IPS-18a (cell line): ENCODE measurements around the gene TMEM130.

Source experiments
- H3K27ac ChIP-seq: one replicate; pipeline ENCODE4 v1.5.1; 2013; ENCODE audit warnings: low read length
- H3K27me3 ChIP-seq: one replicate; pipeline ENCODE4 v1.6.1; 2013; ENCODE audit warnings: mild to moderate bottlenecking, low read length; ENCODE audit not compliant: control insufficient read depth, insufficient read depth
- H3K36me3 ChIP-seq: one replicate; pipeline ENCODE4 v1.6.1; 2013; ENCODE audit warnings: low read depth, low read length; ENCODE audit not compliant: control insufficient read depth
- H3K4me1 ChIP-seq: one replicate; pipeline ENCODE4 v1.6.1; 2013; ENCODE audit warnings: low read depth, low read length; ENCODE audit not compliant: control insufficient read depth
- H3K4me3 ChIP-seq: one replicate; pipeline ENCODE4 v1.5.1; 2013; ENCODE audit warnings: low read length
- H3K9ac ChIP-seq: one replicate; pipeline ENCODE4 v1.6.1; 2013; ENCODE audit warnings: mild to moderate bottlenecking, low read length, moderate library complexity
- H3K9me3 ChIP-seq: one replicate; pipeline ENCODE4 v1.6.1; 2013; ENCODE audit warnings: low read depth, low read length; ENCODE audit not compliant: control insufficient read depth

TMEM130 gene, protein sequence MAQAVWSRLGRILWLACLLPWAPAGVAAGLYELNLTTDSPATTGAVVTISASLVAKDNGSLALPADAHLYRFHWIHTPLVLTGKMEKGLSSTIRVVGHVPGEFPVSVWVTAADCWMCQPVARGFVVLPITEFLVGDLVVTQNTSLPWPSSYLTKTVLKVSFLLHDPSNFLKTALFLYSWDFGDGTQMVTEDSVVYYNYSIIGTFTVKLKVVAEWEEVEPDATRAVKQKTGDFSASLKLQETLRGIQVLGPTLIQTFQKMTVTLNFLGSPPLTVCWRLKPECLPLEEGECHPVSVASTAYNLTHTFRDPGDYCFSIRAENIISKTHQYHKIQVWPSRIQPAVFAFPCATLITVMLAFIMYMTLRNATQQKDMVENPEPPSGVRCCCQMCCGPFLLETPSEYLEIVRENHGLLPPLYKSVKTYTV

GRCh38 chr7:98869597-98870120 lies at the start of gene TMEM130:
Gene TMEM130 (minus strand): TSS chr7:98870014. CDS start chr7:98869861, 153 bp downstream.
- Histone ChIP-seq H3K4me1 (peaks cover 7% of the 10 kb centered on the region), H3K4me3 (peak within 1 kb of the TSS; percentile 60), H3K36me3 (no peaks in the 10 kb centered on the region), H3K9ac (no peak within 1 kb of the TSS), H3K9me3 (no peaks in the 10 kb centered on the region), H3K27ac (no peak within 1 kb of the TSS), H3K27me3 (peaks cover 37% of the 10 kb centered on the region)

DNA sequence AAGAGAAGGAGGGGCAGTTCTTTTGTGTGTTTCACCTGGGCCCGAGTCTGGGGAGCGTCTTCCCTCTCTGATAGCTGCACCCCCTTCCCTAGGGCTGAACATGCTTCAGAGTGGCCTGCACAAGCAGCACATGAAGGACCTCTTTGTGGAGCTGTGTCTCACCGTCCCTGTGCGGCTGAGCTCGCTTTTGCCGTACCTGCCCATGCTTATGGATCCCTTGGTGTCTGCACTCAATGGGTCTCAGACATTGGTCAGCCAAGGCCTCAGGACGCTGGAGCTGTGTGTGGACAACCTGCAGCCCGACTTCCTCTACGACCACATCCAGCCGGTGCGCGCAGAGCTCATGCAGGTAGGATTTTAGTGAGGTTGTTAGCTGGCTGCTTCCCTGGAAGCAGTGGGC lies 47.5 kb upstream of the TMEM130 start:
- Histone ChIP-seq H3K9ac (no peak overlapping the region), H3K4me3 (no peak overlapping the region), H3K9me3 (no peaks in the 10 kb centered on the region), H3K27me3 (no peaks in the 10 kb centered on the region), H3K27ac (no peak overlapping the region), H3K36me3 (peaks cover 81% of the 10 kb centered on the region), H3K4me1 (no peaks in the 10 kb centered on the region)

- Histone ChIP-seq H3K36me3 (peaks cover 86% of the 10 kb centered on the region), H3K27ac (no peak overlapping the region), H3K4me3 (no peak overlapping the region), H3K9ac (no peak overlapping the region), H3K4me1 (no peaks in the 10 kb centered on the region), H3K9me3 (no peaks in the 10 kb centered on the region), H3K27me3 (no peaks in the 10 kb centered on the region)
These were observed 43.8 kb upstream of the TMEM130 start for GRCh38 chr7:98913612-98914011.

DNA sequence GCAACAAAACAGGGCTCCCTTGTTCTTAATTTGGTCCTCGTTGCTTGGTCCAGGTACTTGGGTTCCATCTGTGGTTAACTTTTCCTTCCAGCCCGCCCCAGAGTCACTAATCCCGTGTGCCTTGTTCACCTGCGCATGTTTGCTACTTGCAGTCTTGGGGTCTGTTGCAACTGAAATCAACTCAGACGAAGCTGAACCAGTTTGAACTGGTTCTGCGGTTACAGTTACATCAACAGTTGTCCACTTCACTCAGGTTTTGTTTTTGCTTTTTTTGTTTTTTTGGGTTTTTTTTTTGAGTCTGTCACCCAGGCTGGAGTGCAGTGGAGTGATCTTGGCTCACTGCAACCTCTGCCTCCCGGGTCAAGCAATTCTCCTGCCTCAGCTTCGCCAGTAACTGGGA lies 43.2 kb upstream of the TMEM130 start:
- no peaks in the 10 kb centered on the region for H3K27me3 ChIP-seq
- no peak overlapping the region for H3K9ac ChIP-seq
- H3K4me1 ChIP-seq, result no peaks in the 10 kb centered on the region
- no peaks in the 10 kb centered on the region for H3K9me3 ChIP-seq
- no peak overlapping the region for H3K27ac ChIP-seq
- peaks cover 87% of the 10 kb centered on the region for H3K36me3 ChIP-seq
- no peak overlapping the region for H3K4me3 ChIP-seq

- H3K9me3 ChIP-seq, result no peaks in the 10 kb centered on the region
- H3K36me3 ChIP-seq, result peaks cover 79% of the 10 kb centered on the region
- H3K27ac ChIP-seq, result no peak overlapping the region
- no peak overlapping the region for H3K9ac ChIP-seq
- no peak overlapping the region for H3K4me3 ChIP-seq
- no peaks in the 10 kb centered on the region for H3K4me1 ChIP-seq
- no peaks in the 10 kb centered on the region for H3K27me3 ChIP-seq
These were observed 42.1 kb upstream of the TMEM130 start for GRCh38 chr7:98911916-98912315.

DNA sequence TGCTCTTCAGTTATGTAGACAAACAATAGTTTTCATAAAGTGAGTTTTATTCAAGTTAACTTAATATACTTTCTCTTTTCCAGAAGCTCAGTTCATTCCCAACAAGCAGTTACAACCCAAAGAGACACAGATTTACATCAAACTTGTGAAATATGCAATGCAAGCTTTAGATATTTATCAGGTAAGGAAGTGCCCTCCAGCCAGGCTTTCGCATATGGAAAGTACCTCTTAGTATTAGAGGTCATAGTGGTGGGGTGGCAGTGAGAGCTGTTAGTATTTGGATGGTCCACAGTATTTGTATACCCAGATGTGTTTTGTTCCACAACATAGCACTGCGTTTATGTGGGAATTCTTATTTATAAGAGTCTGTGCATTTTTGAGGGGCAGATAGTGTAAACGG lies 40.6 kb upstream of the TMEM130 start:
- H3K27me3 ChIP-seq, result no peaks in the 10 kb centered on the region
- H3K9ac ChIP-seq, result no peak overlapping the region
- no peaks in the 10 kb centered on the region for H3K9me3 ChIP-seq
- no peak overlapping the region for H3K27ac ChIP-seq
- H3K4me1 ChIP-seq, result no peaks in the 10 kb centered on the region
- H3K4me3 ChIP-seq, result no peak overlapping the region
- peaks cover 78% of the 10 kb centered on the region for H3K36me3 ChIP-seq

DNA sequence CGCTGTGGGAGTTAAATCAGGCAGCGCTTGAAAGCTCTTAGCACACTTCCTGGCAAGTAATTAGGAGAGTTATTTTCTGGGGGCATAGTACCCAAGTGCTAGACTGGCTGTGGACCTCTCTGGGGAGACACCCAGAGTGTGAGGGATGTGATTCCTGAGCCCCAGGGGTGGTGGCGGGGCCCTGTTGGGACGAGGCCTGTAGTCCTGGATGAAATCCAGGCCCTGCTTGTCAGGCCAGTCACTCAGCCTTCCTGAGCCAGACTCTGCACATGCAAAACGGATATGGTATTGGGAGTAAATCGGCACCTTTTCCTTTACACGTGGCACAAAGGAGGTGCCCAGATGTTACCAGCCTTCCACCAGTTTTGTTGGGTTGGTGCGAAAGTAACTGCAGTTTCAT lies 39.7 kb upstream of the TMEM130 start:
- H3K36me3 ChIP-seq, result peaks cover 83% of the 10 kb centered on the region
- H3K9ac ChIP-seq, result no peak overlapping the region
- no peak overlapping the region for H3K27ac ChIP-seq

DNA sequence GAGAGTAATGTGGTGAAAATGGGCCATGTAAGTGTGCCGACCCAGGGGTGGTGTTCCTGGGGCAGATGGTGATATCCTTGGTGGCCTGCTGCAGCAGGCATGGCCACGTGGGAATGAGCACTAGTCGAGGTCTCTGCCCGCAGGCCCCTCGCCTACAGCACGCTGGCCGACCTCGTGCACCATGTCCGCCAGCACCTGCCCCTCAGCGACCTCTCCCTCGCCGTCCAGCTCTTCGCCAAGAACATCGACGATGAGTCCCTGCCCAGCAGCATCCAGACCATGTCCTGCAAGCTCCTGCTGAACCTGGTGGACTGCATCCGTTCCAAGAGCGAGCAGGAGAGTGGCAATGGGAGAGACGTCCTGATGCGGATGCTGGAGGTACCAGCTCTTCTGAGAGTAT lies 38.8 kb upstream of the TMEM130 start:
- H3K27ac ChIP-seq, result no peak overlapping the region
- H3K4me1 ChIP-seq, result no peaks in the 10 kb centered on the region
- no peaks in the 10 kb centered on the region for H3K9me3 ChIP-seq
- H3K27me3 ChIP-seq, result no peaks in the 10 kb centered on the region
- H3K36me3 ChIP-seq, result peaks cover 86% of the 10 kb centered on the region
- H3K9ac ChIP-seq, result no peak overlapping the region
- no peak overlapping the region for H3K4me3 ChIP-seq

More for the DNA sequence above, 39.7 kb upstream of the TMEM130 start:
- H3K4me1 ChIP-seq, result no peaks in the 10 kb centered on the region
- H3K9me3 ChIP-seq, result no peaks in the 10 kb centered on the region
- H3K4me3 ChIP-seq, result no peak overlapping the region
- H3K27me3 ChIP-seq, result no peaks in the 10 kb centered on the region

- H3K9ac ChIP-seq, result no peak overlapping the region
- H3K4me3 ChIP-seq, result no peak overlapping the region
- H3K9me3 ChIP-seq, result no peaks in the 10 kb centered on the region
- H3K36me3 ChIP-seq, result peaks cover 84% of the 10 kb centered on the region
- no peaks in the 10 kb centered on the region for H3K27me3 ChIP-seq
- no peak overlapping the region for H3K27ac ChIP-seq
- no peaks in the 10 kb centered on the region for H3K4me1 ChIP-seq
These were observed 37.8 kb upstream of the TMEM130 start for GRCh38 chr7:98907570-98907969.

GRCh38 chr7:98903246-98903645 lies 33.4 kb upstream of the TMEM130 start:
- H3K9me3 ChIP-seq, result no peaks in the 10 kb centered on the region
- H3K4me3 ChIP-seq, result no peak overlapping the region
- no peak overlapping the region for H3K9ac ChIP-seq
- H3K36me3 ChIP-seq, result peaks cover 85% of the 10 kb centered on the region
- H3K27ac ChIP-seq, result no peak overlapping the region
- no peaks in the 10 kb centered on the region for H3K27me3 ChIP-seq
- no peaks in the 10 kb centered on the region for H3K4me1 ChIP-seq

- H3K27ac ChIP-seq, result no peak overlapping the region
- H3K9ac ChIP-seq, result no peak overlapping the region
- no peaks in the 10 kb centered on the region for H3K9me3 ChIP-seq
- no peaks in the 10 kb centered on the region for H3K4me1 ChIP-seq
- H3K27me3 ChIP-seq, result no peaks in the 10 kb centered on the region
- H3K4me3 ChIP-seq, result no peak overlapping the region
- peaks cover 88% of the 10 kb centered on the region for H3K36me3 ChIP-seq
These were observed 32.7 kb upstream of the TMEM130 start for GRCh38 chr7:98902523-98902922.

GRCh38 chr7:98900815-98901214 lies 31.0 kb upstream of the TMEM130 start:
- Histone ChIP-seq H3K9ac (no peak overlapping the region), H3K36me3 (peaks cover 94% of the 10 kb centered on the region), H3K4me1 (no peaks in the 10 kb centered on the region), H3K4me3 (no peak overlapping the region), H3K27me3 (no peaks in the 10 kb centered on the region), H3K9me3 (no peaks in the 10 kb centered on the region), H3K27ac (no peak overlapping the region)
